HG03460 (cell line): ENCODE results near the gene NEB.

Source experiments
- ATAC-seq: cut with Tn5 transposase; IDR thresholded peaks from one replicate; pipeline ENCODE4 v1.9.1; 2021; ENCODE audit not compliant: unreplicated experiment

NEB gene

DNA sequence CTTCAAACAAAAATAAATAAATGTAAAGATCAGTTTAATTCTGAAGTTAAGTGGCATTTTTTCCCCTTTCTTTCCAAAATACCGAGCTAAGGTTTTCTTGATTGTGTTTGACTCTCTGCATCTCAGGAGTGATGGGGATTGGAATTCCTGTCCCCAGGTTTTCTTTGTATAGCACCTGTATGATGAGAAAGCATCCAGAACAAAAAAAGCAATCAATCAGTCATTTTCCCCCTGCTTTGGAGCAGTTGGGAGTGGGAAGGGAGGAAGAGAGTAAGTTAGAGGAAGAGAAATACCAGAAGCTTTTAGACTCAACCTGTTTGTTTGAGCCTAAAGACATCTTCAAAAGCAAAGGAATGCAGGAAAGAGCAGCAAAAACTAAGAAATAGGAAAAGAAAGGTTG is 236.1 kb downstream of the NEB start:
- no peak for ATAC-seq

DNA sequence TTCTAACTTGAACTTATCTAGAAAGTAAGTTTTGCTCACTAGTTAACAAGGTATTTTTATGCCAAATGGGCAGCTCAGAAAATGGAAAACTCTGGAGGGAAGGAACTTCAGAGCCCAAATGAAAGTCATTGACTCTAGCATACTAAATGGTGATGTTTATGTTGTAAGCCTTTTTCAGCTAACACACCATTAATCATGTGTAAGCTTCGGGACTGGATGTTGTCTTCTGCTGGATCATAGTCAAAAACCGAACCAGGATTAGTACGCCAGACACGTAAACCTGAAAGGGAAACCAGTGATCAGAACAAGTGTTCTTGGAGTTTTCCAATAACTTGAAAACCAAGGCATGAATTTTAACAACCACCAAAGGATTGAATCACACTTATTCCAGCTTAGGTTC is 242.8 kb downstream of the NEB start:
- ATAC-seq, result no peak

DNA sequence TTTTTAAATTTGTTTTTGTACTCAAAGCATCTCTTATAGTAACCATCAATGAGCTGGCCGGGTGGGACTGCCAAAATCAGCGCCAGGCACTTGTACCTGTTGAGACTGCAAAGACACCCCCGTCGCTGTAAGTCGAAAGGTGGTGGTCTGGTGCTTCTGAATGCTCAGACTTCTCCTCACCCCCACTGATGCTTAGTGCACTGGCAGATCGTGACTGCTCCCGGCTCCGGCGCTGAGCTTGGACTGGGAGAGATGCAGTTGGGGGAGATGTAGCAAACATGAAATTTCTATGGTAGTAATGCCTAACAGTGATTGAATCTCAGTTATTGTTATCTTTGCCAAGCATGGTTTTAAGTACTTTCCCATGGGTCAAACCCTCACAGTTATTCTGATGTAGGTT is 244.0 kb downstream of the NEB start:
- ATAC-seq, result no peak

DNA sequence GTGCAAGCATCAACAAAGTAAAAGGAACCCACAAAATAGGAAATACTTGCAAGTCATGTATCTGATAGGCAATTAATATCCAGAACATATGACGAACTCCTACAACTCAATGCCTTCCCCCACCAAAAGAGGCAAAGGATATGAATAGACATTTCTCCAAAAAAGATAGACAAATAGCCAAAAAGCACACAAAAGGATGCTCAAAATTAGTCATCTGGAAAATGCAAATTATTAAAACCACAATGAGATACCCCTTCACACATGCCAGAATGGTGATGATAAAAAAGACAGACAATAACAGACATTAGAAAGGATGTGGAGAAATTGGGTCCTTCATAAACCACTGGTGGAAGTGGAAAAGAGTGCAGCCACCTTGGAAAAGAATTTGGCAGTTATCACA is 248.2 kb downstream of the NEB start:
- ATAC-seq, result no peak

DNA sequence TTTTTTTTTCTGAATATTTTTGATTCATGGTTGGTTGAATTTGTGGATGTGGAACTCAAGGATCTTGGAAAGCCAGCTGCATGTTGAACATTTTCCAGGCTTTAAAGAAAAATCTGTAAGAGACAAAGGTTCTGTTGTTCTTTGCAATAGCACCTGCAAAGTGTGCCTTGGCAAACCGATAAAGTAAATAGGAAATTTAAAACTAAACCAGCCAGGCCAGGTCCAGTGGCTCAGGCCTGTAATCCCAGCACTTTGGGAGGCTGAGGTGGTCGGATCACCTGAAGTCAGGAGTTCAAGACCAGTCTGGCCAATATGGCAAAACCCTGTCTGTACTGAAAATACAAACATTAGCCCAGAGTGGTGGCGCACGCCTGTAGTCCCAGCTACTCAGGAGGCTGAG is 250.2 kb downstream of the NEB start:
- ATAC-seq, result no peak

DNA sequence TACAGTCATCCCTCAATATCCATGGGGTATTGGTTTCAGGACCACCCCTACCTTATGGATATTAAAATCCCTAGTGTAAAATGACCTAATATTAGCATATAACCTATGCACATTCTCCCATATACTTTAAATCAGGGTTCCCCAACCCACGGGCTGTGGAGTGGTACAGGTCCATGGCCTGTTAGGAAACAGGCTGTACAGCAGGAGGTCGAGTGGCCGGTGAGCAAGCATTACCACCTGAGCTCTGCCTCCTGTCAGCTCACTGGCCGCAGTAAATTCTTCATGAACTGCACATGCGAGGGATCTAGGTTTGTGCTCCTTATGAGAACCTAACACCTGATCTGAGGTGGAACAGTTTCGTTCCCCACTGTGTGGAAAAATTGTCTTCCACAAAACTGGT is 250.7 kb downstream of the NEB start:
- ATAC-seq, result no peak

DNA sequence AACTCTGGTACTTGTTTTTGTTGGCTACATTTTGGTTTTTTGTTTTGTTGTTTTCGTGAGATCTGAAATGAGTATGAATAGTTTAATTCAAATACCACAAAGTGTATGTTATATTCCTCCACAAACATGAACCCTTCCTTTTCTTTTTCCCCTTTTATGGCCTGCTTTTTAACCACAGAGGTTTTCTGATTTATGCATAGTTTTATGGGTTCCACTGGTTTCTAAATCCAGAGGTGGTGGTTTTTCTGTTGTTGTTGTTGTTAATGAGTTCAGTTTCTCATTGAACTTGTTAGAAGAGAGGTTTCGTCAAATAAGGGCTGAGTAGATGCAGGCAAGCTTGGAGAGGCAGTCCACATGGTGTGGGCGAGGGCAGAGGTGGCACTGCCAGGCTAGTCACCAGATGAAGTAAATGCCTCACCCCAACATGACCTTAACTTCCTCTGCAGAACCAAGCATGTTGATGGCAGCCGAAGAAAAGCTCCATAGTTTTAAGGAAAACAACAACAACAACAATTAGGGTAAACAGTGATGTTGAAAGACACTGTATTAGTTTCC is 252.0 kb downstream of the NEB start:
- ATAC-seq, result no peak

DNA sequence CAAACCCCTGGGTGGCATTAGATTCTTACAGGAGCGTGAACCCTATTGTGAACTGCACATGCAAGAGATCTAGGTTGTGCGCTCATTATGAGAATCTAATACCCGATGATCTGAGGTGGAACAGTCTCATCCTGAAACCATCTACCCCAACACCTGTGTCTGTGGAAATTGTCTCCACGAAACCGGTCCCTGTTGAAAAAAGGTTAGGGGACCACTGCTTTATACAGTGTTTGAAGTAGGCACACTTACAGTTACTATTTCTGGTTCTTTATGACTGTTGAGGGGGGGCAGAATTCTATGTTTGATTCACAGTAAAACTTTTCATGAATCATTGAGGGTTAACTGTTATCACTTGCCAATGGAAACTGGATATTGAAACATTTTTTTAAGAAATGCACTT is 252.5 kb downstream of the NEB start:
- no peak for ATAC-seq

DNA sequence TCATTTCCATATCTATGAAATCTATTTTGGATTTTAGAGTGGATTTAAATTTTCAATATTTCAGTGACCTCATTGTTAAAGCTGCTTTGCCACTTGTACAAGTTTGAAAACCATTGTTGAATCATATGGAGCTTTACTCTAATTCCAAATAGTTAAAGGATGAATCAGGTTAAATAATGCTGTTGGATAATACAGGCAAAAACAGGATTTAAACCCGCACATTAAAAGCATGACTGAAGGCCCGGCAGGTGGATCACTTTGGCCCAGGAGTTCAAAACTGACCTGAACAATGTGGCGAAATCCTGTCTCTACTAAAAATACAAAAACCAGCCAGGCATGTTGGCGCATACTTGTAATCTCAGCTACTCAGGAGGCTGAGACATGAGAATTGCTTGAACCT is 256.3 kb downstream of the NEB start:
- no peak for ATAC-seq

DNA sequence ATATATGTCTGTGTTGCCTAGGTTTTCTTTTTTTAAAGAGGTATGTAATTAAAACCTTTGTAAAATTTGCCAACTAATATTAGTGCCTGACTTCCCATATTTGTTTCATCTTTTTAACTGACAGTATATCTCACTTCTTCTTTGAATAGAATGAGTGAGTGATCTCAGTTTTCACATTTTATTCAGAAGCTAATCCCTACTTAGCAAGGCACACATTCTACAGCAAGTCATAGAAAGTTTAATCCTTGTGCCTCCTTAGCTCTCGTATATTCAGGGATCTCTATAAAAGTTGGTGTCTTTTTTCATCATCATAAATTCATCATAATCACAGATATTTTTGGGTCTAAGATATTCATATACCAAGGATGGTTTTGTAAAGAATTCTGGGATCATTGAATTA is 258.0 kb downstream of the NEB start:
- ATAC-seq, result no peak

DNA sequence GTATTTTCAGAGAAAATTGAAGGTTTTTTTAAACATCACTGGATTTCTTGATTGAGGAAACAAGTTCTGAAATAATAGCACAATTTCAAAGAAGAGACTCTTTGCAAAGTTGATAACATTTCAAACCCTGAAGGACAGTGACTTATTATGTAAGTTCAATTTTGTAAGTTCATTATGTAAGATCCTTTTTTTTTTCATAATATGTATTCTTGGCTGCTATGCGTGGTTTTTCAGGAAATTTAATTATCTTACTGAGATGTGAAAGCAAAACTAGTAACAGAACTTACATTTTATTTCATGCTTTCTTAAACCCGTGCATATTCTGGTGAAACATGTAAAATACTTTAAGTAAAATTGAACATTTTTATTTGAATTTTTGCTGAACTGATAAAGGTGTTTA is 259.2 kb downstream of the NEB start:
- no peak for ATAC-seq

DNA sequence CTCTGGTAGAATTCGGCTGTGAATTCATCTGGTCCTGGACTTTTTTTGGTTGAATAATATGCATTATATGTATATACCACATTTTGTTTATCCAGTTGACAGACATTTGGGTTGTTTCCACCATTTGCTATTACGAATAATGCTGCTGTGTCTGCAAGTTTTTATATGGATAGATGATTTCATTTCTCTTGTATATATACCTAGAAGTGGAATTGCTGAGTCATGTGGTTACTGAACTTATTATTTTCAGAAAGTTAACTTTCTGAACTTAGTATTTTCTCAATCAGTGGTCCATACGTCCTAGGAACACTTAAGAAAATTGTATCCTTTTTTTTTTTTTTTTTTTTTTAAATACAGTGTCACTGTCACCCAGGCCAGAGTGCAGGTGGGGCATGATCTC is 261.3 kb downstream of the NEB start:
- ATAC-seq, result no peak

DNA sequence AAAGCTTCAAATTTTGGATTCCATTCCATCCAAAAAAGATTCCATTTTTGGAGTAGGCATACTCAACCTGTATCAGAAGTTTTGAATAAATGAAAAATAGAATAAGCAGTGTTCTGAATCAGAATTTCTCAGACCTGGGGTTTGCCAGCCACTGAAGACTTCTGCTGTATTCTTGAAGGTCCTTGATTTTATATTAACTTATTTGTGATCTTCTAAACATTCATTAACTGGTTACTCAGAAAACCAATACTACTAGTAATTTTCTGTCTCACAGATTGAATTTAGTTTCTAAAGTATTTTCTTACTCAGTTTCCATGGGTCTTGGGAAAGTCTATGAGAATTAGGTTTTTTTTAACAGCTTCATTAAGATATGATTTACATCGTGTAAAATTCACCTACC is 263.7 kb downstream of the NEB start:
- no peak for ATAC-seq

DNA sequence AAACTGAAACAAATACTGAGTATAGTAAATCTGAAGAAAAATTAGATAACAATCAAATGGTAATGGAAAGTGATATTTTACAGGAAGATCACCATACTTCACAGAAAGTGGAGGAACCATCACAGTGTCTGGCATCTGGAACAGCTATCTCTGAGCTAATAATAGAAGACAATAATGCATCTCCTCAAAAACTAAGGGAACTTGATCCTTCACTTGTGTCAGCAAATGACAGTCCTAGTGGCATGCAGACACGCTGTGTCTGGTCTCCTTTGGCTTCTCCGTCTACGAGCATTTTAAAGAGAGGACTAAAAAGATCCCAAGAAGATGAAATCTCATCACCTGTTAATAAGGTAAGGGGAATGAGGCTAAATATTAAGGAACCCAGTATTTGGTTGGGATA is 268.5 kb downstream of the NEB start:
- ATAC-seq, result no peak

DNA sequence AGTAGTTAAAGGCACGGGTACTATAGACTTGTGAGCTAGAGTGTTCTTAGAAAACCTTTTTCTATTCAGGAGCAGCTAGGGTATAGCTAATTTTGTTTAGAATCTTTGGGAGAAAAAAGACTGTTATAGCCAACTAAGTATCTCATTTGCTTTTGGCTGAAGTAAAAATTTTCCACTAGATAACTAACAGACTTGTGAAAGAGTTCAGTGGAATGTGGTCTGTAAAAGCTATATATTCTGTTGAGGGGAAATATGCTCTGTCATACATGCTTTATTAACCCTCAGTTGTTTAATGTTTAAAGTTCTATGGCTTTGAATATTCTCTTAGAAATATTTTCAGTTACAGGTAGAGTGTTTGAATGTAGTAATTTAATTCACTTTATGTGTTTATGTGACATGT is 274.9 kb downstream of the NEB start:
- ATAC-seq, result no peak

DNA sequence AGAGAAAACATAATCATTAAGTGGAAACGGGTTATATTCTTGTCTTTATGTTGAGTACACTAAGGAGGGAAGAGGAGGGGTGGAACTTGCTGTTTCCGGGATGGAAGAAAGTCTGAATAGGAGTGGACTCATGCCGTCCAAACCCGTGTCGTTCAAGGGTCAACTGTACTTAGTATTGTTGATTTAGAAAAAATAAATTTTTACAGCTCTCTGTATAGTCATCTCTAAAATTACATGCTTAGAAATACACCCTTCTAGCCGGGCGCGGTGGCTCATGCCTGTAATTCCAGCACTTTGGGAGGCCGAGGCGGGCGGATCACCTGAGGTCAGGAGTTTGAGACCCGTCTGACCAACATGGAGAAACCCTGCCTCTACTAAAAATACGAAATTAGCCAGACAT is 295.1 kb downstream of the NEB start:
- ATAC-seq, result no peak

DNA sequence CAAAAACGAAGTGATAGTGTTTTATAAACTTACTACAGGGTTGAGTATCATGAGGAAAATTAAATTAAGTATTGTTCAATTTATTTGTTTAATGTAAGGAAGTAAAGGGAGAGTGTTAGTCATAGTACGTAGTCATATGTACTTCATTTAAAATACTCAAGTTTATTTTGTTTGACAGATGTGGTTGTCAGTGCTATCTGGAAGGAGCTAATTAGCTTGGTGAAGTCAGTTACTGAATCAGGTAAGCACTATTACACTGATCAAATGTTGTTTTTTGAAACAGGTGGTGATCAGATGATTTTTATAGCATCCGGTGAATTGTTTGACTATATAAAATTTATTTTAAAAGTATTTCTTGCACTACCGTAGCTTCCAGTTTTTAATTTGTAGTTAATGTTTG is 295.8 kb downstream of the NEB start:
- ATAC-seq, result no peak

DNA sequence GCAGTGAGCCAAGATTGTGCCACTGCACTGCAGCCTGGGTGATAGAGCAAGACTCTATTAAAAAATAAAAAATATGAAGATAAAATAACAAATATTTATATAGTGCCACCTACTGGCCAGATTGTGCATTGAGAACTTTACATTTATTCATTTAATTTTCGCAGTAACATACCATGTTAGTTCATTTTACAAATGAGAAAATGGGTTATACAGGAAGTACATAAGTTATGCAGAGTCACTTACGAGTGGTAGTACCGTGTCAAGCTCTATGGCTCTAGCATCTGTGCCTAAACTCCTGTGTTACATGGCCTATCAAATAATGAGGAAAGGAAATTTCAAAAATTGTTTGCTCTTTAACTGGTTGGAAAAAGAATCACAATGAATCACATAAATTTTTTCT is 296.6 kb downstream of the NEB start:
- ATAC-seq, result no peak
